ELF-1 (cell line): ENCODE data around the gene P2RY14.
"Not testable (repeated sequence)": the region's sequence is repeated elsewhere in the genome, so short reads cannot be mapped to it uniquely, and the experiment has no call there.

Experiments
- DNase-seq: peaks from one replicate; pipeline ENCODE4 v3.0.0-alpha.2; 2016; ENCODE audit warnings: low read depth, low spot score

The P2RY14 gene

DNA sequence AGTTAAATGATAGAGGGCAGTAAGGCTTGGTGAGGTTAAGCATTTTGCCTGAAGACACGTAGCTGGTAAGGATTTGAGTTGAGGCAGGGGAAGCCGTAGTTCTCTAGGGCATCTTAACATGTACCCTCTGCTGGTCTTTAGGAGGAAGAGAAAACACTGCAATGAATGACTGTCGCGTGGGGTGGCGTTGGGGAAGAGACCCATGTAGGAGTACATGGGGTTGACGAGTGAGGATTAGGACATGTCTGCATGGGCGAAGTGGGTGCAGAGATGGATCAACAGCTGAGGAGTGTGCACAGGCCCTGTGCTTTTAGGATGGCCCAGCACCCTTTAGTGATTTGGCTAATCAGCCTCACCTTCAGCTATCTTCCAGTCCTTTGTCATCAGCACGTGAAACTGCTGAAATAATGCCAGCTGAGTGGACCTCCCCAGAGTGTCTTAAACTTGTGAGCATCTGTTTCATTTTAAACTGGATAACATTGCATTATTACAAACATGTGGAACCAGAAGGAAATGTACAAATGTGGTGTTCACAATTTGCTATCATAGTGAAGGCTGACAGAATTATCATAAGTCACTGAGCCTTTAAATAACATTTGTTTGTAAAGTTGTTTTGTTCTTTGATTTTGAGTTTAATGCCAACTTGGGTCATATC lies 15.3 kb downstream of the P2RY14 start:
- no peak for DNase-seq

DNA sequence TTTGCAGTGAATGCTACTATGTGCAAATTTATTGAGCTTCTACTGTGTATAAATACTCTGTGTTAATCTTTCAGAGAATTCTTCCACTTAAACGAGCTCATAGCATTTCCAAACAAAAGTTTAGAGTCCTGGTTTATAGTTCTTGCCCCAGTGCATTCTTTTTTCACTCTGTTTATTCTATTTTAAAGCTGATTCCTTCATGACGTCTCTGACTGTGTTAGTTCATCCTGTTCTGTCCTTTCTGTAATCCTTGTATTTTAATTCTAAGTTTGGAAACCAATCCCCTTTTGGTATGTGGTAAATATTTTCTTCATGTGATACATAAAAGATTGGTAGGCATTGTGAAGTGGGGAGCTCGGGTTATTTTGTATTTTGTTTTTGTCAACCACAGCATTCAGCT lies 18.7 kb downstream of the P2RY14 start:
- no peak for DNase-seq

GRCh38 chr3:151256749-151257148 lies 21.6 kb downstream of the P2RY14 start:
- DNase-seq = no peak

DNA sequence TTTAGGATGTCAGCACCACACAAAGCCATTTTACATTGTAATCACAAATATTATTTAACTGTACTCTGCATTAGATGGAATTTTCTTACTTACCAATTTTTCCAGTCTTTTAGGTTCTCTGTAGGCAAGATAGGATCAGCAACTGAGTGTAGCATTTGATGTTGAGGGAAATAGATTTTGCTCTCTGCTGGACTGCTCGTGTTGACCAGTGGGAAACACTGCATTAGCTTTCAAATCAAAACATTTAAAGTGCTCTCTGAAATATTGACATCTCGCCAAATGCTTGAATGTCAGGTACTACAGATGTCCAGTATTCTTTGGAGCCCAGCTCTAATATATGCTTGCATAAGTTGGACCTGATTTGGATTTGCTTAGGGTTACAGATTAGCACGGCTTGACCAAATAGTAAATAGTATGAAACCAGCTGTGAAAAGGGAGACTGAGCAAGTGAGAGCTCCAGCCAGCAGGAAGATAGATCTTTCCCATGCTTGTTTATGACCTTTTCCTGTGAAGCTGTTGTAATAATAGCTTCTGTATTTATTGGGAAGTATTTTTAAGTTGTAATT lies 29.5 kb downstream of the P2RY14 start:
- DNase-seq = no peak

DNA sequence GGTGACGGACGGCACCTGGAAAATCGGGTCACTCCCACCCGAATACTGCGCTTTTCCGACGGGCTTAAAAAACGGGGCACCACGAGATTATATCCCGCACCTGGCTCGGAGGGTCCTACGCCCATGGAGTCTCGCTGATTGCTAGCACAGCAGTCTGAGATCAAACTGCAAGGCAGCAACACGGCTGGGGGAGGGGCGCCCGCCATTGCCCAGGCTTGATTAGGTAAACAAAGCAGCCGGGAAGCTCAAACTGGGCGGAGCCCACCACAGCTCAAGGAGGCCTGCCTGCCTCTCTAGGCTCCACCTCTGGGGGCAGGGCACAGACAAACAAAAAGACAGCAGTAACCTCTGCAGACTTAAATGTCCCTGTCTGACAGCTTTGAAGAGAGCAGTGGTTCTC lies 36.3 kb downstream of the P2RY14 start:
- DNase-seq = not testable (repeated sequence)

DNA sequence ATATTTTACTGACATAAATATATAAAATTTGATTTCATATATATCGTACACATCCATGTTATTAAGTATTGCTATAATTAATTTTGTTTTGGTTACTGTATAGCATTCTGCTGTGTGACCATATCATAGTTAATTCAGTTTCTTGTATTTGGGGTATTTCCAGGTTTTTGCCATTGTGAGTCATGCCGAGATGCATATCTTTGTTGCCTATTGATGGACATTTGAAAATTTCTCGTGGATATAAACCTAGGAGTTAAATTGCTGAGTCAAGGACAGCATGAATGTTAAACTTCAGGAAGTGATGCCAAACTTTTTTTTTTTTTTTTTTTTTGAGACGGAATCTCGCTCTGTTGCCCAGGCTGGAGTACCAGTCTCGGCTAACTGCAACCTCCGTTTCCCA lies 41.6 kb downstream of the P2RY14 start:
- no peak for DNase-seq

DNA sequence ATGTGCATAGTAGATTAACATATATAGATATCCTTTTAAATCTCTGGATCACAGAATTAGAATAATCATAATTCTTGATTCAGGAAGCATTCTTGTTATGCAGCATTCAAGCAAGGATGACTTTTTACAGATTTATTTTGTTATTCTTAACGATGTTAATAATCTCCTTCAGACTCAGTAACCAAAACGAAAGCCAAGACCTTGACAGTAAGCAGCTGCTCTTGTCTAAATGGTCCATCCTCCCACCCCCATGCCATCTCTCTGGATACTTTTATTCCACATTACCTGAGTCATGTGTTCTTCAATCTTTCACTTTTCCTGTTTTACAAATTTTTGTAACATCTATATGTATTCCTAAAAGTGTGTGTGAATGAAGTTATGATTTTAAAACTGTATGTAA lies 42.0 kb downstream of the P2RY14 start:
- no peak for DNase-seq

DNA sequence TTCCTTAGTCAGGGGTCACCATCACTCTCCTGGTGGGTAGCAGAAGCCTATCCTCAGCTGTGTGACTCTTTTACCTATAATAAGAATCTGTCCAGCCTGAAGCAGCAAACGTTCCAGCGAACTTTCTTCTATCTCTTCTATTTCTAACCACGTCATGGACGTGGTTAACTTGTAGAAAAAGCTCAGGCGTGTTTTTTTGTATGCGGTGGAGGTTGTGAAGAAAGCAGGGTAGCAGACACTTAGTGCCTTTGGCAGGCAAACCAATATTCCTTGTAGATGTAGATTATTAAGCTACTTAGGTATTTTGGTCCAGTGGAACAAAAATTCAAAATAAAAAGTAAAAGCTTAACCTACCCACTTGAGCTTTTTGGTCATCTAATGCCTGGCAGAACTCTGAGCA lies 43.5 kb downstream of the P2RY14 start:
- no peak for DNase-seq

- no peak for DNase-seq
These were observed 45.4 kb downstream of the P2RY14 start for GRCh38 chr3:151232991-151233390.

DNA sequence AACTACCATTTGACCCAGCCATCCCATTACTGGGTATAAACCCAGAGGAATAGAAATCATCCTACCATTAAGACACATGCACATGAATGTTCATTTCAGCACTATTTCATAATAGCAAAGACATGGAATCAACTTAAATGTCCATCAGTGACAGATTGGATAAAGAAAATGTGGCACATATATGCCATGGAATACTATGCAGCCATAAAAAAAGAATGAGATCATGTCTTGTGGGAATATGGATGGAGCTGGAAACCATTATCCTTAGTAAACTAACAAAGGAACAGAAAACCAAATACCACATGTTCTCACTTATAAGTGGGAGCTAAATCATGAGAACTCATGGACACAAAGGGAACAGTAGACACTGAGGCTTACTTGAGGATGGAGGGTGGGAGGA lies 45.9 kb downstream of the P2RY14 start:
- not testable (repeated sequence) for DNase-seq

GRCh38 chr3:151230646-151231045 lies 47.7 kb downstream of the P2RY14 start:
- no peak for DNase-seq

- no peak for DNase-seq
These were observed 49.7 kb downstream of the P2RY14 start for GRCh38 chr3:151228666-151229040.

- peak; percentile 85 for DNase-seq
These were observed 50.3 kb downstream of the P2RY14 start for GRCh38 chr3:151227807-151228665.

GRCh38 chr3:151227266-151227806 lies 51.0 kb downstream of the P2RY14 start:
- no peak for DNase-seq

DNA sequence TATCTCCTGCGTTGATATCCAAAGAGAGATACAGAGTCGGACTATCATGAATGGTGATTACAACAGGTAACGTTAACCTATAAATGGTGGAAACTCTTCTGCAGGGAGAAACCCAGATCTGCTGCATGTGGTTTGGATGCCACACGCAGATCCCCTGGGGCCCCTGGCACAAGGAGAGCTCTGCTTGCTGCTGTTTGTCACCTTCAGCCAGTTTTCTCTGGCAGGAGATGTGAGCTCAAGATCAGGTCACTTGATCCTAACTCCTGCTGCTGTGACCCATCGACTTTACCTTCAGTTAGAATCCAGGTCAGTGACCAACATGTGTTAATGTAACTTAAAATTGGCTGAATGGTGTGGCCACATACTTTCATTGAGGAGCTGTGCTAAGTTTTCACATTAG lies 51.5 kb downstream of the P2RY14 start:
- no peak for DNase-seq

DNA sequence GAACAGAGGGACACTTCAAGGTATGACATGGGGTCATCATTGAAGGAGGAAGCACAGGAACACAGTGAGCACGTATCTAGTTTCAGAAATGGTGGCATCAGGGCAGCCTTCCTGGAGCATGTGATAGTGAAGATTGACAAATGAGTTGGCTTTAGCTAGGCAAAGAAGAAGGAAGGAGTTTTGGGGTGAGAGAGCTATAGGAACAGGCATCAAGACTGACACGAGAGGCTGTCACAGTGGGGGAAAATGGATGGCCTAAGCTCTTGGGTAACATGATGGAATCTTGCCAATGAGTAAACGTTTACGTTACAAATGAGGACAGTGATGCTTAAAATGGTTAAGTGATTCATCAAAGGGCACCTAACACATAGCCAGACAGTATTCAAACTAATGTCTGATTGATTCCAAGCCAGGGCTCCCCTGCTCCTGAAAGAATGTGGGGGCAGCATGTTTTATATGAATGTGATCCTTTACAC lies 52.2 kb downstream of the P2RY14 start:
- DNase-seq = no peak

GRCh38 chr3:151225040-151225975 lies 53.0 kb downstream of the P2RY14 start:
- DNase-seq = no peak

DNA sequence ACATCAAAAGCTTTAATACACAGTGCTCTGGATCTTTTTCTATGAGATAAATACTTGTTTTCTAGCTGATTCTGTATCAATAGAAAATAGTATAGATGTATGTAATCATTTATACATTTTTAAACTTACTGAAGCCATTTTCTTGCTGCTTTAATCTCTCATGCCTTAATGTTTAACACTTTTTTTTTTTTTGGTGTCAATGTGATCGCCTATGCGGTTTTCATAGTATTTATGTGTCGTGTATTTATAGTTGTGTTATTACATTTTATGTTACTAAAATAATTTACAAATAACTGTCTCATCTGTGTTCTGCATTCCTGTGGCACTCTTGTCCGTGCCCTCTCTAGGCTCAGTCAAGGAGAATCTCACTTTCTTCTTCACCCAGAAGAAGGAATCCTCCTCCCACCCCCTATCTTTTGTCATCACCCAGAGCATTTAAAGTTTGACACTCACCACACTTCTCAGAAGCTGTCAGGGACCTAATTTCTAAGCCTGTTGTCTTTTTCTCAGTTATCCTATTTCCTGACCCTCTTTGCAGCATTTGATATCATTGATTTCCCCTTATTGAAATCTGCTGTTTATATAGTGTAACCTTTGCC lies 54.0 kb downstream of the P2RY14 start:
- DNase-seq = no peak

- DNase-seq = no peak
These were observed 59.3 kb downstream of the P2RY14 start for GRCh38 chr3:151219056-151219455.

- DNase-seq = no peak
These were observed 60.2 kb downstream of the P2RY14 start for GRCh38 chr3:151218136-151218535.
